ENCODE data around the gene IL18BP.

Gene IL18BP

DNA sequence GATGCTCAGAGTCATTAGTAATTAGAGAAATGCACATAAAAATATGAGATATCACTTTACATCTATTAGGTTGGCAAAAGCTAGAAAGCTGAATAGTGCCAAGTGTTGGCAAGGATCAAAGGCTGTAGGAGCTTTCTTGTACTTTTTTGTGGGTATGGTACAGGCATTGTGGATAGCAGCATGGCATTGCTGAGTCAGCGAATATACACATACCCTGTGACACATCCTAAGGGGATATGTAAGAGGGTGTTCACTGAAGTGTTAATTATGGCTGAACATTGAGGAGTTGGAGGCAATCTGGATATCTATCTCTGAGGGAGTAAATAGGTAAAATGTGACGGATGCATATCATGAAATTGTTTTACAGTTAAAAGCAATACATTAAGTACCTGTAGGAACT is 27.0 kb upstream of the IL18BP start:
- H3K27ac ChIP-seq = no peak overlapping the region
- TF ChIP-seq, protein P1, sequence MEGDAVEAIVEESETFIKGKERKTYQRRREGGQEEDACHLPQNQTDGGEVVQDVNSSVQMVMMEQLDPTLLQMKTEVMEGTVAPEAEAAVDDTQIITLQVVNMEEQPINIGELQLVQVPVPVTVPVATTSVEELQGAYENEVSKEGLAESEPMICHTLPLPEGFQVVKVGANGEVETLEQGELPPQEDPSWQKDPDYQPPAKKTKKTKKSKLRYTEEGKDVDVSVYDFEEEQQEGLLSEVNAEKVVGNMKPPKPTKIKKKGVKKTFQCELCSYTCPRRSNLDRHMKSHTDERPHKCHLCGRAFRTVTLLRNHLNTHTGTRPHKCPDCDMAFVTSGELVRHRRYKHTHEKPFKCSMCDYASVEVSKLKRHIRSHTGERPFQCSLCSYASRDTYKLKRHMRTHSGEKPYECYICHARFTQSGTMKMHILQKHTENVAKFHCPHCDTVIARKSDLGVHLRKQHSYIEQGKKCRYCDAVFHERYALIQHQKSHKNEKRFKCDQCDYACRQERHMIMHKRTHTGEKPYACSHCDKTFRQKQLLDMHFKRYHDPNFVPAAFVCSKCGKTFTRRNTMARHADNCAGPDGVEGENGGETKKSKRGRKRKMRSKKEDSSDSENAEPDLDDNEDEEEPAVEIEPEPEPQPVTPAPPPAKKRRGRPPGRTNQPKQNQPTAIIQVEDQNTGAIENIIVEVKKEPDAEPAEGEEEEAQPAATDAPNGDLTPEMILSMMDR (IDR thresholded peaks at IDR 0.05) = no peak
- TF ChIP-seq ZFX (IDR thresholded peaks at IDR 0.05; ENCODE audit: borderline replicate concordance) = no peak

DNA sequence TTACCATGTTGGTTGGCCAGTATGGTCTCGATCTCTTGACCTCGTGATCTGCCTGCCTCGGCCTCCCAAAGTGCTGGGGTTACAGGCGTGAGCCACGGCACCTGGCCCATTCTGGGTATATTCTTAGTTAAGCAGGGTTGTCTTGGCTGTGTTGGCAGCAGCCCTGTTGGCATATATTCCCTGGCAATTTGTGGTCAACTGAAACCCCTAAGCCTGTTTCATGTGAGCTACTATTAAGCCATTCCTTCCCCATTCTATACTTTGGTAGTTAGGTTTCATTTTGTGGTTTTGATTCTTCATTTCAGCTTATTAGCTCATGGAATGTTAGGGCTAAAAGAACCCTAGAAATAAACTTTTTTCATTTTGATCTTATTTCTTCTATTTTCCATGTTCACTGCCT is 22.2 kb upstream of the IL18BP start:
- no peak overlapping the region for H3K27ac ChIP-seq
- TF ChIP-seq, protein P1 (IDR thresholded peaks at IDR 0.05) = no peak
- no peak for TF ChIP-seq ZFX (IDR thresholded peaks at IDR 0.05; ENCODE audit: borderline replicate concordance)

DNA sequence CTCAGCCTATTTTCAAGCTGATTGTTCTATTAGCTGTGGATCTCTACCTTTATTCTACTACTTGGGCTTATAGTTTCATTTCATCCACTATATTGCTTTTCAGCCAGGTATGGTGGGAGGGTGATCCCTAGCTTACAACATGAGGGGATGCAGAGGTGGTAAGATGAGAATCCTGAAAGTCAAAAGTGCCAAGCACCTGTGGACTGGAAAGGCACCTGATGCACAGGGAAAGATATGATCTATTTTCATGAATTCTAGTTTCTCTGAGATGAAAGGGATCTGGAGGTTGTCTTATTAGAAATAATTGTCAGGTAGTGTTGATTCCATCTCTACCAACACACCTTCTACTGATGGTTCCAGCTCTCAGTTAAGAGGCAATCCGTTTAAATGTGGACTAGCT is 21.6 kb upstream of the IL18BP start:
- no peak overlapping the region for H3K27ac ChIP-seq
- TF ChIP-seq, protein P1 (IDR thresholded peaks at IDR 0.05) = no peak
- no peak for TF ChIP-seq ZFX (IDR thresholded peaks at IDR 0.05; ENCODE audit: borderline replicate concordance)

DNA sequence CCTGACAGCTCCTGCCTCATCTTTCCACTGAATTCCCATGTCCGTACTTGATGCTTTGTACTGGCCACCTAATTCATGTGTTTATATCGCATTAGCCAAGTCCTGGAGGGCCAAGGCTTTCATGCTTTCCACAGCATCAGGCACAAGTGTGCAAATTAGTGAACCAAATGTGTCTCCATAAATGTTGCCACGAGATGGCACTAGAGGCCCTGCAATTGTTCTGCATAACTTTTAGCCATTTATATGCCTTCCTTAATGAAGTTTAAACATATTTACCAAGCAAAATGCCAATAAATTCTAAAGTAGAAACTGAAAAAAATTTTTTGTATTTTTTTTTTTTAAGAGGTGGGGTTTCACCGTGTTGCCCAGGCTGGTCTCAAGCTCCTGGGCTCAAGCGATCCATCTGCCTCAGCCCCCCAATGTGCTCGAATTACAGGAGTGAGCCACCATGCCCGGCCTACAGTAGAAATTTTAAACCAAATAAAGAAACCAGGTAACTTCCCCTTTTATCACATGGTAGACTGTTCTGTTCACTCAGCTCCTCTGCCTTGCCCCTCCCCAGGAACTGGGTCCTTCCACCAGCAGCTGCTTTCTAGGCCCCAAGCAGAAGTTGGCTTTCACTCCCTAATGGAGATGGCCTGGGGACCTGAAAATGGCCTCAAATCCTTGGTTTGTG is 20.8 kb upstream of the IL18BP start:
- TF ChIP-seq, protein P1 (IDR thresholded peaks at IDR 0.05) = peak; percentile 91
- no peak for TF ChIP-seq ZFX (IDR thresholded peaks at IDR 0.05; ENCODE audit: borderline replicate concordance)
- H3K27ac ChIP-seq = no peak overlapping the region

DNA sequence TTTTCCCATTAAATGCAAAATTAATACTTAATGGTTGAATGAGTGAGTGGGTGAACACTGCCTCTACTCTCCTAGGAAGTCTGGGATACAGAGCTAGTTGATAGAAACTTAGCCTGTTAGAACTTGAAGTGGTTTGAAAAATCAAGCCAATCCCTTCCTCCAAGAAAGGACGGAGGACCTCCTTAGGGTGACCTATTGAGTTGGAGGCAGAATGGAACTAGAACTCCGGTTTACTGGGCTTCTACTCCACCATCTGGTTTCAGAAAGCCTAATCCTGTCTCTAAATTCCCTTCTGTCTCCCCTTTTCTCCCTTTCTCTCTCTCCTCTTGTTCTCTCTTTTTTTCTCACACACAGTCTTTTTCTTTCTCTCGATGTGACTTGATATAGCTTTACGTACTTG is 19.6 kb upstream of the IL18BP start:
- H3K27ac ChIP-seq = no peak overlapping the region
- no peak for TF ChIP-seq ZFX (IDR thresholded peaks at IDR 0.05; ENCODE audit: borderline replicate concordance)
- TF ChIP-seq, protein P1 (IDR thresholded peaks at IDR 0.05) = no peak

DNA sequence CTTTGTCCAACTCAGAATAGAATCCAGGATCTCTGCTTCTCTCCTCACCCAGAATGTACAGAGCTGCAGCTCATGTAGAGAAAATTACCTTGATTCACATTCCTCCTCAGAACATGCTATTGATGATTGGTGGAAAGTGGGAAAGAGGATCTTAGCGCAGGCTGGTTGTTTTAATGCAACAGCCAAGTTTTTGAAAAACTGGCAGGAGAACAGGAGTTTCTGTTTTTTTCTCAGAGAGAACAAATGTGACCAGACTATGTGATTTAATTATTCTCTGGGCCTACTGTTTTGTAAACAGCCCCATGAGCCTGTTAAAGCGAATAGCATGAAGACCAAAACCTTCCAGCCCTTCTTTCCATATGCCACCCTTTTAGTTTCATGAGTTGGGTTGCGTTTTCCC is 19.1 kb upstream of the IL18BP start:
- TF ChIP-seq, protein P1 (IDR thresholded peaks at IDR 0.05) = no peak
- TF ChIP-seq ZFX (IDR thresholded peaks at IDR 0.05; ENCODE audit: borderline replicate concordance) = no peak
- no peak overlapping the region for H3K27ac ChIP-seq

DNA sequence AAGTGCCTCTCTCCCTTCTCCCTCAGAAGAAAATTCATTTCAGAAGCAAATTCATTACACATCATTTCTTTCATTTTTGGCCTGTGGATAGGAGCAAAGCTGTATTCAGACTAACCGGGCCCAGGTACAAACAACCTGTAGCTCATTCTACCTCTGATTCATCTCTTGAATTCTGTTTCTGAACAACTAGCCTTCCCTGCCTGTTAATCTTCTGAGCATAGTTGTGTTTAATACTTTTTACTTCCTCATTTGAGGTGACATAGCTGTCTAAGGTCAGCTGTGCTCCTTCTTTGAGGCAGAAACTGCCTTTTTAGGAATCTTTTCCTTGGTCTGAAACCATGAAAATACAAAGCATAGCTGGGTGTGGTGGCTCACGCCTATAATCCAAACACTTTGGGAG is 12.6 kb upstream of the IL18BP start:
- TF ChIP-seq, protein P1 (IDR thresholded peaks at IDR 0.05) = no peak
- no peak for TF ChIP-seq ZFX (IDR thresholded peaks at IDR 0.05; ENCODE audit: borderline replicate concordance)
- no peak overlapping the region for H3K27ac ChIP-seq
